ENCODE data around the gene OTX1.

GRCh38 chr2:63003351-63003750, 47.3 kb upstream of the OTX1 start:
- TF ChIP-seq CTCF (IDR thresholded peaks at IDR 0.05): no peak
- no peak for TF ChIP-seq ZFX (IDR thresholded peaks at IDR 0.05; ENCODE audit: borderline replicate concordance)
